ENCODE measurements around the gene ULK4. TPM values are rescaled to one million over a fixed set of nuclear protein-coding genes. Genes with fewer than 3 reads are reported as not detected.

The ULK4 gene
- polyA plus RNA-seq, 1 of the 3 experiments (the other 2 are of a cell fraction), result 6.2 TPM

DNA sequence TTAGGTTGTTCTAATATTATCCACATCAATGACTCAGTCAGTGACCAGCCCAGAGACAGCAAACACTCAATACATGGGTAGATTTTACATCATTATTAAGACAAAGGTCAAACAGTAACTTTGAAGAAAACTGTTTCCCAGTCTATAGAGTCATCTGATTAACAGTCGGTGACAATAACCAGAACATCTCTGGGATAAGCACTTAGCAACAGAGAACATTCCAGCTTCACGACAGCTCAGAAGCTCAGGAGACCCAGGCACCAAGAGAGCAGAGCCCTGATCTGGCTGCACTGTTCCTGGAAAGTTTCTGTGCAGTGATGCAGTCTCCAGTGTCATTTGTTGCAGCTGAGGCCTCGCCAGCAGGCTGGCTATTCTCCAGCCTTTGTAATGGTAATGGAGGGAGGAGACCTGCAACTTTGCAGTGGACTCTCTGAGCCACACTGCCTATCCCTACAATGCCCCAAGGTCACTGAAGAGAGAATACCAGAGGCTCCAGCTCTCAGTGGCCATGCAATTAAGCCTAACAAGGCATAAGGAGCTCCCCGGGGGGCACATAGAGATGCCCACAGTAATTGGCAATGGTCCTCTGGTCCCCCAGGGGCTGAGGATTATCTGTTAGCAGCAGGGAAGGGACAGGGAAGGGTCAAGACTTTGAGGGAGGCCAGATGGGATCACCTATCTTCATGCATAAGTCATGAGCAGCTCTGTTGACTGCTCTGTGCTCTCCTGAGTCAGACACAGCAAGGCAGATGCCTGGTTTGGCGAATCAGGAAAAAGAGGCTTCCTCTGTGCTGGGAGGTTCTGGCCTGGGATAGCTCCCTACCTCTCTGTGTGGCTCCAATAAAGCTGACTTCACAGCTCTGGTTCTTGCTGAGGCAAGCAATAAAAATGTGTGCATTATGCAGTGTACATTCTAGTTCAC, 599.0 kb downstream of the ULK4 start (continued):
- TF ChIP-seq, protein P1, sequence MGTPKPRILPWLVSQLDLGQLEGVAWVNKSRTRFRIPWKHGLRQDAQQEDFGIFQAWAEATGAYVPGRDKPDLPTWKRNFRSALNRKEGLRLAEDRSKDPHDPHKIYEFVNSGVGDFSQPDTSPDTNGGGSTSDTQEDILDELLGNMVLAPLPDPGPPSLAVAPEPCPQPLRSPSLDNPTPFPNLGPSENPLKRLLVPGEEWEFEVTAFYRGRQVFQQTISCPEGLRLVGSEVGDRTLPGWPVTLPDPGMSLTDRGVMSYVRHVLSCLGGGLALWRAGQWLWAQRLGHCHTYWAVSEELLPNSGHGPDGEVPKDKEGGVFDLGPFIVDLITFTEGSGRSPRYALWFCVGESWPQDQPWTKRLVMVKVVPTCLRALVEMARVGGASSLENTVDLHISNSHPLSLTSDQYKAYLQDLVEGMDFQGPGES (IDR thresholded peaks at IDR 0.05; ENCODE audit: low read depth, low read length), result no peak
- TF ChIP-seq, protein P2, sequence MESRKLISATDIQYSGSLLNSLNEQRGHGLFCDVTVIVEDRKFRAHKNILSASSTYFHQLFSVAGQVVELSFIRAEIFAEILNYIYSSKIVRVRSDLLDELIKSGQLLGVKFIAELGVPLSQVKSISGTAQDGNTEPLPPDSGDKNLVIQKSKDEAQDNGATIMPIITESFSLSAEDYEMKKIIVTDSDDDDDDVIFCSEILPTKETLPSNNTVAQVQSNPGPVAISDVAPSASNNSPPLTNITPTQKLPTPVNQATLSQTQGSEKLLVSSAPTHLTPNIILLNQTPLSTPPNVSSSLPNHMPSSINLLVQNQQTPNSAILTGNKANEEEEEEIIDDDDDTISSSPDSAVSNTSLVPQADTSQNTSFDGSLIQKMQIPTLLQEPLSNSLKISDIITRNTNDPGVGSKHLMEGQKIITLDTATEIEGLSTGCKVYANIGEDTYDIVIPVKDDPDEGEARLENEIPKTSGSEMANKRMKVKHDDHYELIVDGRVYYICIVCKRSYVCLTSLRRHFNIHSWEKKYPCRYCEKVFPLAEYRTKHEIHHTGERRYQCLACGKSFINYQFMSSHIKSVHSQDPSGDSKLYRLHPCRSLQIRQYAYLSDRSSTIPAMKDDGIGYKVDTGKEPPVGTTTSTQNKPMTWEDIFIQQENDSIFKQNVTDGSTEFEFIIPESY (IDR thresholded peaks at IDR 0.05; ENCODE audit: borderline replicate concordance, low read depth), result no peak

DNA sequence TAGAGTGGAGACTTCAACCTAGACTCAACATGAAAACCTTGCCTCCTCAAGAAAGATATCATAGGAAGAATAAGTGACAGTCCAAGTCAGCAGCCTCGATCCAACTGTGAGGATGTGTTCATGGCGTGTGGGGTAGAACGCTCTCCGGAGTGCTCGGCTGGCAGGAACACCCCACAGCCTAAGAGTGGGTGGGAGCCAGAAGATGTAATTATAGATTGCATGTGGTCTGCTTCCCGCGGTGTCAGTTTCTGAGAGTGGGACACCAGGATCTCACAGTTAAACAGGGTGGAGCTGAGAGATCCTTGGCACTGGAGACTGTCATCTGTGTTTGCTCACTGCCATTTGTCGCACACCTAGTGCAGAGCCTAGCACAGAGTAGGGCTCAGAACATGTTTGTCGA, 604.6 kb downstream of the ULK4 start:
- no peak for TF ChIP-seq FOSL2 (IDR thresholded peaks at IDR 0.05; ENCODE audit: borderline replicate concordance, low read depth)
- TF ChIP-seq, protein P3, sequence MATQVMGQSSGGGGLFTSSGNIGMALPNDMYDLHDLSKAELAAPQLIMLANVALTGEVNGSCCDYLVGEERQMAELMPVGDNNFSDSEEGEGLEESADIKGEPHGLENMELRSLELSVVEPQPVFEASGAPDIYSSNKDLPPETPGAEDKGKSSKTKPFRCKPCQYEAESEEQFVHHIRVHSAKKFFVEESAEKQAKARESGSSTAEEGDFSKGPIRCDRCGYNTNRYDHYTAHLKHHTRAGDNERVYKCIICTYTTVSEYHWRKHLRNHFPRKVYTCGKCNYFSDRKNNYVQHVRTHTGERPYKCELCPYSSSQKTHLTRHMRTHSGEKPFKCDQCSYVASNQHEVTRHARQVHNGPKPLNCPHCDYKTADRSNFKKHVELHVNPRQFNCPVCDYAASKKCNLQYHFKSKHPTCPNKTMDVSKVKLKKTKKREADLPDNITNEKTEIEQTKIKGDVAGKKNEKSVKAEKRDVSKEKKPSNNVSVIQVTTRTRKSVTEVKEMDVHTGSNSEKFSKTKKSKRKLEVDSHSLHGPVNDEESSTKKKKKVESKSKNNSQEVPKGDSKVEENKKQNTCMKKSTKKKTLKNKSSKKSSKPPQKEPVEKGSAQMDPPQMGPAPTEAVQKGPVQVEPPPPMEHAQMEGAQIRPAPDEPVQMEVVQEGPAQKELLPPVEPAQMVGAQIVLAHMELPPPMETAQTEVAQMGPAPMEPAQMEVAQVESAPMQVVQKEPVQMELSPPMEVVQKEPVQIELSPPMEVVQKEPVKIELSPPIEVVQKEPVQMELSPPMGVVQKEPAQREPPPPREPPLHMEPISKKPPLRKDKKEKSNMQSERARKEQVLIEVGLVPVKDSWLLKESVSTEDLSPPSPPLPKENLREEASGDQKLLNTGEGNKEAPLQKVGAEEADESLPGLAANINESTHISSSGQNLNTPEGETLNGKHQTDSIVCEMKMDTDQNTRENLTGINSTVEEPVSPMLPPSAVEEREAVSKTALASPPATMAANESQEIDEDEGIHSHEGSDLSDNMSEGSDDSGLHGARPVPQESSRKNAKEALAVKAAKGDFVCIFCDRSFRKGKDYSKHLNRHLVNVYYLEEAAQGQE (IDR thresholded peaks at IDR 0.05; ENCODE audit: low read depth, low read length), result no peak
- no peak for TF ChIP-seq RCOR1 (IDR thresholded peaks at IDR 0.05; ENCODE audit: low read length)
- no peak for TF ChIP-seq NFIC (IDR thresholded peaks at IDR 0.05; ENCODE audit: borderline replicate concordance)
- TF ChIP-seq CHD2 (IDR thresholded peaks at IDR 0.05; ENCODE audit: low read length, partially characterized antibody), result no peak
- TF ChIP-seq FOXJ3 (CRISPR knock-in tag; IDR thresholded peaks at IDR 0.05), result no peak
- TF ChIP-seq FOXM1 (IDR thresholded peaks at IDR 0.05; ENCODE audit: low read depth), result no peak
- TF ChIP-seq, protein P2 (IDR thresholded peaks at IDR 0.05; ENCODE audit: borderline replicate concordance, low read depth), result no peak
- TF ChIP-seq MEF2A (IDR thresholded peaks at IDR 0.05; ENCODE audit: borderline replicate concordance, low read depth), result no peak
- TF ChIP-seq, protein P1 (IDR thresholded peaks at IDR 0.05; ENCODE audit: low read depth, low read length), result no peak
- no peak for TF ChIP-seq EZH2phosphoT487 (IDR thresholded peaks at IDR 0.05; ENCODE audit: borderline replicate concordance, low read depth)
- CTCF ChIA-PET, result no interaction called here
- Histone ChIP-seq H2AFZ (ENCODE audit: low read depth) (no peak overlapping the region), H3K4me2 (no peak overlapping the region), H3F3A (replicated peaks; ENCODE audit: insufficient read depth) (no peaks in the 10 kb centered on the region), H3K4me1 (ENCODE audit: control insufficient read depth in 1 of 2, insufficient read depth in 2 of 2, low read depth in 1 of 2, low read length in 1 of 2) (peaks cover 0 to 28% of the 10 kb centered on the region in 2 experiments; a peak in 2 of 4 replicates), H3K27me3 (ENCODE audit: insufficient read depth) (no peaks in the 10 kb centered on the region), H4K20me1 (ENCODE audit: insufficient read depth) (no peaks in the 10 kb centered on the region), H3K9me3 (no peaks in the 10 kb centered on the region), H3K9me2 (no peaks in the 10 kb centered on the region), H3K36me3 (replicated peaks in 1 of 2; ENCODE audit: control insufficient read depth in 1 of 2, insufficient read depth in 2 of 2, low read length in 1 of 2) (no peaks in the 10 kb centered on the region), H3K79me2 (ENCODE audit: insufficient read depth) (no peaks in the 10 kb centered on the region), H3K4me3 (ENCODE audit: low read depth in 2 of 2, low read length in 1 of 2) (no peak overlapping the region), H3K27ac (ENCODE audit: low read depth in 2 of 2, low read length in 1 of 2) (no peak overlapping the region), H3K9ac (no peak overlapping the region)
- POLR2A ChIA-PET, result no interaction called here
- no peak for DNase-seq
- 80% methylated on average over 5 of the region's 9 CpGs for WGBS (ENCODE audit: low lambda C conversion rate)
